ENCODE data around the gene FTCDNL1. TPM values are rescaled to one million over a fixed set of nuclear protein-coding genes. Genes with fewer than 3 reads are reported as not detected.

FTCDNL1 gene
- total RNA-seq, 2 experiments from 2014 or later, result 1.9 to 2.0 TPM

DNA sequence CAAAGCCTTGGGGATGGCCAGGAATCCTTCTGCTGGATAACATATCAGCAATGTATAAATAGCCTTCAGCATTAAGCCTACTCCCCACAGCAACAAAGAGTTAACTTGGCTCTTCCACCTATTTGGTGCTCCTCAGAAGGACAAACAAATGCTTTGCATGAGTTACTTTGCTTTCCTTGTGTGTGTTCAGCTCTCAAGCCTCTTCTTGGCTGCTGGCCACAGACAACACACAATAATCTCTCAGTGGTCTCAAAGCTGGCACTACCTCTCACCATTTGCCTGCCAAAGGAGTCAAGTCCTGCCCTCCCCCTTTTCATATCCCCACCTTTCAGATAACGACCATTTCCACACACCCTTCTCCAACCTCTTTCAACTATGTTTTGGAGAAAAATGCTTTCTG is 17.5 kb downstream of the FTCDNL1 start:
- Mint-ChIP-seq H3K4me3 (no peak overlapping the region), H3K27me3 (no peaks in the 10 kb centered on the region), H3K27ac (no peak overlapping the region), H3K4me1 (ENCODE audit: low read depth) (no peaks in the 10 kb centered on the region), H3K9me3 (no peaks in the 10 kb centered on the region), H3K36me3 (ENCODE audit: low read depth) (no peaks in the 10 kb centered on the region)
- DNase-seq, result no peak
- intact Hi-C loops (cut with micrococcal nuclease), result no loop called here
- POLR2A ChIA-PET, result no interaction called here
- TF ChIP-seq, protein P1, sequence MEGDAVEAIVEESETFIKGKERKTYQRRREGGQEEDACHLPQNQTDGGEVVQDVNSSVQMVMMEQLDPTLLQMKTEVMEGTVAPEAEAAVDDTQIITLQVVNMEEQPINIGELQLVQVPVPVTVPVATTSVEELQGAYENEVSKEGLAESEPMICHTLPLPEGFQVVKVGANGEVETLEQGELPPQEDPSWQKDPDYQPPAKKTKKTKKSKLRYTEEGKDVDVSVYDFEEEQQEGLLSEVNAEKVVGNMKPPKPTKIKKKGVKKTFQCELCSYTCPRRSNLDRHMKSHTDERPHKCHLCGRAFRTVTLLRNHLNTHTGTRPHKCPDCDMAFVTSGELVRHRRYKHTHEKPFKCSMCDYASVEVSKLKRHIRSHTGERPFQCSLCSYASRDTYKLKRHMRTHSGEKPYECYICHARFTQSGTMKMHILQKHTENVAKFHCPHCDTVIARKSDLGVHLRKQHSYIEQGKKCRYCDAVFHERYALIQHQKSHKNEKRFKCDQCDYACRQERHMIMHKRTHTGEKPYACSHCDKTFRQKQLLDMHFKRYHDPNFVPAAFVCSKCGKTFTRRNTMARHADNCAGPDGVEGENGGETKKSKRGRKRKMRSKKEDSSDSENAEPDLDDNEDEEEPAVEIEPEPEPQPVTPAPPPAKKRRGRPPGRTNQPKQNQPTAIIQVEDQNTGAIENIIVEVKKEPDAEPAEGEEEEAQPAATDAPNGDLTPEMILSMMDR (IDR thresholded peaks at IDR 0.05), result no peak
- CTCF ChIA-PET, result interaction anchor here (1.8 kb wide), 1 partner anchor 28 kb away, joined by 4 read pairs; no protein-coding TSS in a partner anchor
- no peak for ATAC-seq

DNA sequence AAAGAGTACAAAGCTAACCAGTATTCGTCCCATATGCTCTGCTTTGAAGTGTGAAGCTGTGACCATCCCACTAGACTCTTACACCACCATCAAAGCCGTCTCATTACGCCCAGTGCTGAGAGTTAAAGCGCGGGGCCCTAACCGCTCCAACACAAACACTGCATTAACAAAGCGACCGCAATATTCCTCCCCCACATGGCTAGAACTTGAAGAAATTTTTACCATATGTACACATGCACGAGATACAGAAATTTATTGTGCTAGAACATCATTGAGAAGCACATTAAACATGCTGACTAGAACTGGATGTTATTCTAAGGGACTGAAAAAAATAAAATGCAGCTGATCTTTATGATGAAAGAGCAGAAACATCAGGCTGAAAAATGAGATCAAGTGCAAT is 20.5 kb downstream of the FTCDNL1 start:
- Mint-ChIP-seq H3K4me1 (ENCODE audit: low read depth) (no peaks in the 10 kb centered on the region), H3K27ac (no peak overlapping the region), H3K9me3 (no peaks in the 10 kb centered on the region), H3K36me3 (ENCODE audit: low read depth) (no peaks in the 10 kb centered on the region), H3K27me3 (no peaks in the 10 kb centered on the region), H3K4me3 (no peak overlapping the region)
- TF ChIP-seq, protein P1 (IDR thresholded peaks at IDR 0.05), result no peak
- CTCF ChIA-PET, result no interaction called here
- POLR2A ChIA-PET, result no interaction called here
- intact Hi-C loops (cut with micrococcal nuclease), result no loop called here
- ATAC-seq (no peak), DNase-seq (no peak)

DNA sequence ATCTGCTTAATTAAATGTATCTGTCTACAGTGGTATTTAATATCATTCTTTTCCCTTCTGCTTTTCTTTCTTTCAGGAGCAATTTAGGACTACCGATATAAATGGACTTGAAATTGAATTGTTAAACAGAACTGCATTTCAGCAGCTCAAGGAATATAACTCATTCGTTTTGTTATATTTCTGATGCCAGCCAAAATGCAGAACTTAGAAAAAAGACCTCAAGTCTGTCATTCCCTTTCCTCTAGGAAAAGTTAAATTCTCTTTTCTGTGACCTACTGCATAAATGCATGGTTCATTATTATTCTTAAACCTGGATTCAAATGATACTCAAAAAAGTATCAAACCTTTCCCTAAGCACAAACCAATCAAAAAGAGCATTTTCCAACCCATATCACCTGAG is 21.4 kb downstream of the FTCDNL1 start:
- Mint-ChIP-seq H3K4me1 (ENCODE audit: low read depth) (no peaks in the 10 kb centered on the region), H3K4me3 (no peak overlapping the region), H3K27me3 (no peaks in the 10 kb centered on the region), H3K27ac (no peak overlapping the region), H3K36me3 (ENCODE audit: low read depth) (peaks cover 2% of the 10 kb centered on the region), H3K9me3 (no peaks in the 10 kb centered on the region)
- CTCF ChIA-PET, result no interaction called here
- TF ChIP-seq, protein P1 (IDR thresholded peaks at IDR 0.05), result no peak
- POLR2A ChIA-PET, result interaction anchor here (0.7 kb wide), 1 partner anchor 286 kb away, joined by 3 read pairs; no protein-coding TSS in a partner anchor
- intact Hi-C loops (cut with micrococcal nuclease), result no loop called here
- DNase-seq (no peak), ATAC-seq (no peak)

DNA sequence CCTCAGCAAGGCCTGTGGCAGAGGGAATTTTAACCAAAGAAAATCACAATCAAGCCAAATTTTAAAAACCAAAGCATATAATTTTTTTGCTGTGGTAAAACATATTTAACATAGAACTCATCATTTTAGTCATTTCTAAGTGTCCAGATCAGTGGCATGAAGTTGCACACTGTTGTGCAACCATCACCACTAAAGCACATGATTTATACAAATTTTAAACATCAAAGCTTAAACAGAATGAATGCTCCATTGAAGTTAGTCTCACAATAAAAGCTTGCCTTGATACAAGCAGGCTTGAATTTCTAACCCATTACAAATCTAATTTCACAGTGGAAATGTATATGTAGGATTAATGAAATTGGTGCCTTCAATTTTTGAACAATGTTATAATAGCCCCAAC is 31.2 kb downstream of the FTCDNL1 start:
- no peak for DNase-seq
- Mint-ChIP-seq H3K27ac (no peak overlapping the region), H3K9me3 (no peaks in the 10 kb centered on the region), H3K27me3 (peaks cover 2% of the 10 kb centered on the region), H3K4me1 (ENCODE audit: low read depth) (no peaks in the 10 kb centered on the region), H3K4me3 (no peak overlapping the region), H3K36me3 (ENCODE audit: low read depth) (no peaks in the 10 kb centered on the region)
- ChIA-PET POLR2A (no interaction called here), CTCF (interaction anchor here (1.0 kb wide), 1 partner anchor 41 kb away, joined by 3 read pairs; no protein-coding TSS in a partner anchor)
- ATAC-seq, result no peak
- intact Hi-C loops (cut with micrococcal nuclease), result no loop called here
- TF ChIP-seq, protein P1 (IDR thresholded peaks at IDR 0.05), result no peak

DNA sequence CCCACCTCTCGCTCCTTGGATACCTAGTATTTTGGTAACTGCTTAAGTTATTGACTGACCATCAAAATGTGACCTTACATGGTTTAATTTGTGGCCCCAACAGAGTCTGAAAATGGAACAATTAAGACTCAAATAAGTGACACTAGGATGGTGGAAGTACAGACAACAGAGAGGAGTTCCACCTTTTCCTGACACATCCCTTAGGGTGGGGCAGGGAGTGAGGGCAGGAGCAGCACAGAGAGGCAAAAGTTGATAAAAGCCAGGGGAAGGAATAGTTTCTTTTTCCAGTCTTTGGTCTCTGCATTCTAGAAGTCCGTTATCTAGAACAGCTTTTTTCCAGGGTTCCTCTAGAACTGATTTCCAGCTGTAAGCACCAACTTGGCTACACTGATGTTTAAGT is 32.2 kb downstream of the FTCDNL1 start:
- H3K9me3 Mint-ChIP-seq, result no peaks in the 10 kb centered on the region
- H3K4me1 Mint-ChIP-seq (ENCODE audit: low read depth), result no peaks in the 10 kb centered on the region
- ChIA-PET POLR2A (no interaction called here), CTCF (no interaction called here)
- H3K27ac Mint-ChIP-seq, result no peak overlapping the region
- ATAC-seq, result no peak
- TF ChIP-seq, protein P1 (IDR thresholded peaks at IDR 0.05), result no peak
- no peak for DNase-seq
- H3K27me3 Mint-ChIP-seq, result peaks cover 2% of the 10 kb centered on the region
- intact Hi-C loops (cut with micrococcal nuclease), result no loop called here
- H3K36me3 Mint-ChIP-seq (ENCODE audit: low read depth), result no peaks in the 10 kb centered on the region
- no peak overlapping the region for H3K4me3 Mint-ChIP-seq

Data from activated CD8-positive, alpha-beta T cell treated with anti-CD3 and anti-CD28 coated beads for 36 hours (primary cell).